BE2C (cell line): ENCODE measurements around the gene PPP4C.

ENCODE experiments used
- DNase-seq: peaks from one replicate; pipeline ENCODE4 v3.0.0-alpha.2; 2020
- H3K27me3 ChIP-seq: fragments of 250-450 bp; sonication (Bioruptor Pico); 2 replicates; pipeline ENCODE4 v1.5.1; 2020; ENCODE audit warnings: mild to moderate bottlenecking
- H3K36me3 ChIP-seq: fragments of 250-450 bp; sonication (Bioruptor Pico); 2 replicates; pipeline ENCODE4 v1.5.1; 2020; ENCODE audit warnings: mild to moderate bottlenecking
- H3K4me1 ChIP-seq: fragments of 250-450 bp; sonication (Bioruptor Pico); 2 replicates; pipeline ENCODE4 v1.5.1; 2020
- H3K4me3 ChIP-seq: 2 replicates; pipeline ENCODE4 v1.5.1; 2011; ENCODE audit warnings: low read depth, low read length
- H3K9me3 ChIP-seq: fragments of 250-450 bp; sonication (Bioruptor Pico); 2 replicates; pipeline ENCODE4 v1.5.1; 2020
- TF ChIP-seq, protein P1 (sequence below): IDR thresholded peaks from 2 replicates; pipeline ENCODE4 v1.5.1; 2012; ENCODE audit warnings: mild to moderate bottlenecking, low read depth, low read length

The PPP4C gene

DNA sequence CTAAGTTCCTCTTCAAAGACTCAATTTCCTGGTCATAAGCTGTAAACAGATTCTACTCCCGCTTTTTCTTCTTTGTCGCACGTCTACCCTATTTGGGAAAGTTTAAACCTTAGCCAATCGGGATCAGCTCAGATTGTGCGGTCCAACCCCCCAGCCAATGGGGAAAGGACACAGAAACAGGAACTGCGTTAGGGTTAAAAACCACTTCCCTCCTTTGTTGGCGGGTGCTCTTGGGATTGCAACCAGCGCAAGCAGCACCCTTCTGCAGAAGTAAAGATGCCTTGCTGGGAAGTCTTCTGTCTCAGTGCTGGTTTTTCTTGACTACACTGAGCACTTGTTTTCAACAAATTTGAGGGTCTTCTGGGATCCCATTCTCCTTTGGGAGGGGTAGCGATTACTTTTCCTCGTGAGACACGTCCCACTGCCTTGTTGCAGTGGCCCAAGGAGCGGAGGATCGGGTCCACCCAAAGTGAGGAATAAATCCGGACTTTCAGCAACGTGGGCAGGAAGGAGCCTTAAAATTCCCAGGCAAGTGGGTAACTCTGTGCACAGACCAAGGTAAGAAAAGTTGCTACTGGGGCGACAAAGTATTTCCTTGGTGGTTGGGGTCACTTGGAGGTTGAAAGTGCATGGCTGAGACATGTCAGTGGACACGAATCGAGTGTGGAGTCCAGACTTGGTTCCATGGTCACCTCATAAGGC, 21.2 kb downstream of the PPP4C start:
- peaks cover 9% of the 10 kb centered on the region for H3K4me1 ChIP-seq
- H3K9me3 ChIP-seq, result peaks cover 8% of the 10 kb centered on the region; the same call in 1 of the 2 replicates
- DNase-seq, result no peak
- TF ChIP-seq, protein P1, sequence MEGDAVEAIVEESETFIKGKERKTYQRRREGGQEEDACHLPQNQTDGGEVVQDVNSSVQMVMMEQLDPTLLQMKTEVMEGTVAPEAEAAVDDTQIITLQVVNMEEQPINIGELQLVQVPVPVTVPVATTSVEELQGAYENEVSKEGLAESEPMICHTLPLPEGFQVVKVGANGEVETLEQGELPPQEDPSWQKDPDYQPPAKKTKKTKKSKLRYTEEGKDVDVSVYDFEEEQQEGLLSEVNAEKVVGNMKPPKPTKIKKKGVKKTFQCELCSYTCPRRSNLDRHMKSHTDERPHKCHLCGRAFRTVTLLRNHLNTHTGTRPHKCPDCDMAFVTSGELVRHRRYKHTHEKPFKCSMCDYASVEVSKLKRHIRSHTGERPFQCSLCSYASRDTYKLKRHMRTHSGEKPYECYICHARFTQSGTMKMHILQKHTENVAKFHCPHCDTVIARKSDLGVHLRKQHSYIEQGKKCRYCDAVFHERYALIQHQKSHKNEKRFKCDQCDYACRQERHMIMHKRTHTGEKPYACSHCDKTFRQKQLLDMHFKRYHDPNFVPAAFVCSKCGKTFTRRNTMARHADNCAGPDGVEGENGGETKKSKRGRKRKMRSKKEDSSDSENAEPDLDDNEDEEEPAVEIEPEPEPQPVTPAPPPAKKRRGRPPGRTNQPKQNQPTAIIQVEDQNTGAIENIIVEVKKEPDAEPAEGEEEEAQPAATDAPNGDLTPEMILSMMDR, result no peak
- H3K36me3 ChIP-seq, result no peaks in the 10 kb centered on the region
- peak overlapping the region; percentile 50 for H3K4me3 ChIP-seq
- no peaks in the 10 kb centered on the region for H3K27me3 ChIP-seq

DNA sequence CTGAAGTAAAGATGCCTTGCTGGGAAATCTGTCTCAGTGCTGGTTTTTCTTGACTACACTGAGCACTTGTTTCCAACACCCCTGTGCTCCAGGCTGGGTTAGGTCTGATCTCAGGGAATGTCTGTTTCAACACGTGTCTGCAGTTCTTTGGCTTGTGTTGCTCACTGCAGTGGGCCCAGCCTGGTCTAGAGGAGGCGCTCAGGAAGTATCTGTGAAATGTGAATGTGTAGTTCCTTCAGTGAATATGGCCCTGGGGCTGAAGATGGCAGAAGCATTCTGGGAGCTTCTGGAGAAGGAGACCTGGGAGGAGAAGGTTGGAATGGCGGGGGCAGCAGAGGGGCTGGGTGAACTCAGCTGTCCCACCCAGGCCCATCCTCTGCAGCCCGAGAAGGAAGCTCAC, 28.3 kb downstream of the PPP4C start:
- Histone ChIP-seq H3K9me3 (no peaks in the 10 kb centered on the region), H3K4me3 (no peak overlapping the region), H3K36me3 (no peaks in the 10 kb centered on the region), H3K4me1 (no peaks in the 10 kb centered on the region), H3K27me3 (no peaks in the 10 kb centered on the region)
- TF ChIP-seq, protein P1, result no peak
- DNase-seq, result no peak

DNA sequence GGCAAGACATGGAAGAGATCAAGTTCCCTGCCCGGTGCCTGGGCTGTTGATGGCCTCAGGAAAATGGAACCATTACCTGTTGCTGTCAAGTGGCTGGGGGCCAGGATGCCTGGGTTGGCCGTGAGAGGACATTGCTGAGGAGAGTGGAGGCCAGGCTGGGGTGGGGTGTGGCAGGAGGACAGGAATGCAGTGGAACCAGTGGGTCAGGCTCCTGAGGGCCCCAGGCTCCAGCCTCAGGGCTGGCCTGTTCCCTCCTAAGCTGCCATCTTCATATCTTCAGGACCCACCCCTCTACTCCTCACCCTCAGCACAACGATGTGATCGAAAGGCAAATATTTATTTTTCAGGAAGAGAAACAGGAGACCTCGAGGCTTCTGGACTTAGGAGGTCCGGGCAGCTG, 28.7 kb downstream of the PPP4C start:
- DNase-seq, result no peak
- Histone ChIP-seq H3K9me3 (no peaks in the 10 kb centered on the region), H3K27me3 (no peaks in the 10 kb centered on the region), H3K4me1 (no peaks in the 10 kb centered on the region), H3K4me3 (no peak overlapping the region), H3K36me3 (no peaks in the 10 kb centered on the region)
- TF ChIP-seq, protein P1, result no peak

DNA sequence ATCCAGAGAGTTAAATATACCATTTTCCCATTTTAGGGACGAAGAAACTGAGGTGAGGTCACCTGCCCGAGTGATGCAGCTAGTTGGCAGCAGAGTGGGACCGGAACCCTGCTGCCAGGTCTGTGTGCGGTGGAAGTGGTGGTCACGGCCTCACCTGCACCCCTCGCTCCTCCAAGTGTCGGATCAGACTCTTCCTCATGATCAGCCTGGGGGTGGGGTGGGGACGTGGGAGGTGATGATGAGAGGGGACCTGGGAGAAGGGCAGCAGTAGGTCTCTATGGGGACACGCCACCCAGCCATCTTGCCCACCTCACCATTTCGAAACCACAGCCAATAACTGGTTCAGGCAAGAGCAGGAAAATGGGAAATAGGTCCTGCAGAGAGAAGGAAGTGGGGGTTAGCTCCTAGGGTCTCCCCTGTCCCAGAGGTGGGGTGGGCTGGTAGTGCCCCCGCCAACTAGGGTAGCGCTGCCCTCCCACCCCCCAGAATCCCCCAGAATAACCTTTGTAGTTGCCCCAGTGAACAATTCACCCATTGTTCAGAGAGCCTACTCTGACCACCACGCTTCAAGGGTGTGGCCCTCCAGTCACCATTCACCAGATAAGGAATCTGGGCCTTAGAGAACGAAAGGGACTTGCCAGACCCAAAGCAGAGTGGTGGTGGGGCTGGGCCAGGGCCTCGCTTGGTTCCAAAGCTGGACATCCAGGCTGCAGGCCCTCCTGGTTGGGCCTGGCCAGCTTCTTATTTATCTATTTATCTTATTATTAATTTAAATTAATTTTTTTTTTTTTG, 32.5 kb downstream of the PPP4C start:
- H3K4me3 ChIP-seq, result no peak overlapping the region
- H3K27me3 ChIP-seq, result no peaks in the 10 kb centered on the region
- no peaks in the 10 kb centered on the region for H3K36me3 ChIP-seq
- H3K4me1 ChIP-seq, result peaks cover 4% of the 10 kb centered on the region; the same call in 1 of the 2 replicates
- DNase-seq, result no peak
- H3K9me3 ChIP-seq, result no peaks in the 10 kb centered on the region
- TF ChIP-seq, protein P1, result no peak

DNA sequence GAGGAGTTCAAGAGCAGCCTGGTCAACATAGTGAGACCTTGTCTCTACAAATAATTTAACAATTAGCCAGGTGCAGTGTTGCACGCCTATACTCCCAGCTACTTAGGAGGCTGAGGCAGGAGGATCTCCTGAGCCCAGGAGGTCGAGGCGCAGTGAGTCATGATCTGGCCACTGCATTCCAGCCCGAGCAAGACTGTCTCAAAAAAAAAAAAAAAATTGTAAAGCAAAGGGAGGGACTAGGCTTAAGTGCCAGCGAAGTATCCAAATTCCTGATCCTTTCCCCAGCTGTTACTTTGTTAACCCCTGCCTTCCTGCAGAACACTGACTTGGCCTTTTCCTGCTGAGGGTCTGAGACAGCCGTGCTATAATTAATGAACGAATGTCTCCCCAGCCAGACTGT, 34.9 kb downstream of the PPP4C start:
- H3K36me3 ChIP-seq, result no peaks in the 10 kb centered on the region
- TF ChIP-seq, protein P1, result no peak
- peaks cover 4% of the 10 kb centered on the region; the same call in 1 of the 2 replicates for H3K4me1 ChIP-seq
- H3K4me3 ChIP-seq, result no peak overlapping the region
- no peak for DNase-seq
- H3K9me3 ChIP-seq, result no peaks in the 10 kb centered on the region
- H3K27me3 ChIP-seq, result no peaks in the 10 kb centered on the region
